Vagina (tissue), 2 donors: Measurements from ENCODE around the gene RHOJ.

ENCODE experiments used
- POLR2A ChIP-seq, 2 donors: fragments of 450-650 bp; IDR thresholded peaks; one replicate each; pipeline ENCODE4 v1.6.1; 2017; ENCODE audit warnings: antibody characterized with exemption in 2 of 2, mild to moderate bottlenecking in 2 of 2, moderate library complexity in 2 of 2
- POLR2AphosphoS5 ChIP-seq, 2 donors: sonication (generic); formaldehyde crosslinking; IDR thresholded peaks; one replicate each; pipeline ENCODE4 v1.9.0; 2017; ENCODE audit warnings: antibody characterized with exemption in 2 of 2, mild to moderate bottlenecking in 2 of 2, low read depth in 1 of 2; ENCODE audit not compliant: insufficient read depth in 1 of 2
- TF ChIP-seq, protein P1 (sequence below), 3 experiments: fragments of 450-650 bp in 2 of 3; fragments of 200-600 bp in 1 of 3; sonication (generic) in 1 of 3; IDR thresholded peaks; one replicate each; pipeline ENCODE4 v1.5.1; 2017 to 2019; ENCODE audit warnings: antibody characterized with exemption in 3 of 3, mild to moderate bottlenecking in 2 of 3, moderate library complexity in 2 of 3

DNA sequence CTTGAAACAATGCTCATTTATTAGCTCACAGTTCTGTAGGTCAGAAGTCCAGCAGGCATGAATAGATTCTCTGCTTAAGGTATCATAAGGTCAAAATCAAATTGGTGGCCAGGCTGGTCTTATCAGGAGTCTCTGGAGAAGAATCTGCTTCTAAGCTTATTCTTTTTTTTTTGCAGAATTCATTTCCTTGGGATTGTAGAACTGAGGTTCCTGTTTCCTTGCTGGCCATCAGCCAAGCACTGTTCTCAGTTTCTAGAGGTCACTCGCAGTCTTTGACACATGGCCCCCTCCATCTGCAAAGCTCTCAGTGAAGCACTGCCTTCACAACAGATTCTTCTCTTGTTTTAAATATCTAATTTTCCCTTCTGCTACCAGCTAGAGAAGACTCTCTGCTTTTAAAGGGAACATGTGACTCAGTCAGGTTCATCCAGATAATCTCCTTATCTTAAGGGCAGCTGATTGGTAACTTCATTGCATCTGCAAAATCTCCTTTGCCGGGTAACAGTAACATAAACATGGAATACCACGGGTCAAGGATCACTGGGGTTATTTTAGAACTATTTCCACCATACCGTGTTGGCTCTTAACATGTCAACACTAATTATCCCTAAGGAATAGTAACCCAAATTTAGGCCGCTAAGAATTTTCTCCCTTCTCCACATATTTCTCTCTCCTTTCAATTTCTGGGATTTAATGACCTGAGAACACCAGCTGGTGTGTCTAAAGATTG lies 25.3 kb downstream of the RHOJ start:
- TF ChIP-seq, protein P1, sequence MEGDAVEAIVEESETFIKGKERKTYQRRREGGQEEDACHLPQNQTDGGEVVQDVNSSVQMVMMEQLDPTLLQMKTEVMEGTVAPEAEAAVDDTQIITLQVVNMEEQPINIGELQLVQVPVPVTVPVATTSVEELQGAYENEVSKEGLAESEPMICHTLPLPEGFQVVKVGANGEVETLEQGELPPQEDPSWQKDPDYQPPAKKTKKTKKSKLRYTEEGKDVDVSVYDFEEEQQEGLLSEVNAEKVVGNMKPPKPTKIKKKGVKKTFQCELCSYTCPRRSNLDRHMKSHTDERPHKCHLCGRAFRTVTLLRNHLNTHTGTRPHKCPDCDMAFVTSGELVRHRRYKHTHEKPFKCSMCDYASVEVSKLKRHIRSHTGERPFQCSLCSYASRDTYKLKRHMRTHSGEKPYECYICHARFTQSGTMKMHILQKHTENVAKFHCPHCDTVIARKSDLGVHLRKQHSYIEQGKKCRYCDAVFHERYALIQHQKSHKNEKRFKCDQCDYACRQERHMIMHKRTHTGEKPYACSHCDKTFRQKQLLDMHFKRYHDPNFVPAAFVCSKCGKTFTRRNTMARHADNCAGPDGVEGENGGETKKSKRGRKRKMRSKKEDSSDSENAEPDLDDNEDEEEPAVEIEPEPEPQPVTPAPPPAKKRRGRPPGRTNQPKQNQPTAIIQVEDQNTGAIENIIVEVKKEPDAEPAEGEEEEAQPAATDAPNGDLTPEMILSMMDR (IDR thresholded peaks at IDR 0.05): no peak
- TF ChIP-seq POLR2A (IDR thresholded peaks at IDR 0.05): no peak
- no peak for TF ChIP-seq POLR2AphosphoS5 (IDR thresholded peaks at IDR 0.05; ENCODE audit: insufficient read depth in 1 of 2, low read depth in 1 of 2)
